ENCODE data around the gene TRPV4.

Gene TRPV4

DNA sequence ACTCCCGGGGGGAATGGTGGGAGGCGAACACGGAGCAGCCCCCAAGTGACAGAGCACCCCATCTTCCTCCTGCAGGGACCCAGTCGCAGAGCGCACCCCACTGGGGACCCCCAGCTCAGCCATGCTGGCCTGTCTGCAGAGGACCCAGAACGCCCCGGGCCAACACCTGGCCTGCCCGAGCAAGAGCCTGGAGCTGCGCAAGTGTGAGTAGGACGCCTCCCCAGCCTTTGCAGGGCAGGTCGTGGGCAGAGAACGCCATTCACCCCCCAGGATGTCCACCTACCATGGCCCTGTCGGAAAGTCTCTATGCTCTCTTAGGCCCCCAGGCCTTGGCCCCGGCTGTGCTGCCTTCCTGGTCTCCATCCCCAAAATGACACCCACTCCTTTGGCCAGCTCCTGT is 89.2 kb downstream of the TRPV4 start:
- no peak overlapping the region for H3K4me3 ChIP-seq
- H3K9ac ChIP-seq: no peak overlapping the region
- H3K36me3 ChIP-seq: no peaks in the 10 kb centered on the region
- H3K4me2 ChIP-seq: peak overlapping the region in 5 of 11 experiments; percentile 34 to 55 (median 42); a peak in 7 of 22 replicates
- peaks cover 9 to 19% (median 17%) of the 10 kb centered on the region in 10 experiments; a peak in 18 of 20 replicates for H3K4me1 ChIP-seq
- H3K9me3 ChIP-seq (replicated peaks in 1 of 11): no peaks in the 10 kb centered on the region
- H4K20me1 ChIP-seq: peaks cover 0 to 34% (median 0%) of the 10 kb centered on the region in 11 experiments; a peak in 5 of 22 replicates
- TF ChIP-seq Cebpa-rat (IDR thresholded peaks at IDR 0.05): no peak
- no peaks in the 10 kb centered on the region for H3K27me3 ChIP-seq
- H3K27ac ChIP-seq: 0 out of 22 replicates have a peak overlapping the region, but pooled peaks of 1 of the 11 experiments have one; percentile 7

DNA sequence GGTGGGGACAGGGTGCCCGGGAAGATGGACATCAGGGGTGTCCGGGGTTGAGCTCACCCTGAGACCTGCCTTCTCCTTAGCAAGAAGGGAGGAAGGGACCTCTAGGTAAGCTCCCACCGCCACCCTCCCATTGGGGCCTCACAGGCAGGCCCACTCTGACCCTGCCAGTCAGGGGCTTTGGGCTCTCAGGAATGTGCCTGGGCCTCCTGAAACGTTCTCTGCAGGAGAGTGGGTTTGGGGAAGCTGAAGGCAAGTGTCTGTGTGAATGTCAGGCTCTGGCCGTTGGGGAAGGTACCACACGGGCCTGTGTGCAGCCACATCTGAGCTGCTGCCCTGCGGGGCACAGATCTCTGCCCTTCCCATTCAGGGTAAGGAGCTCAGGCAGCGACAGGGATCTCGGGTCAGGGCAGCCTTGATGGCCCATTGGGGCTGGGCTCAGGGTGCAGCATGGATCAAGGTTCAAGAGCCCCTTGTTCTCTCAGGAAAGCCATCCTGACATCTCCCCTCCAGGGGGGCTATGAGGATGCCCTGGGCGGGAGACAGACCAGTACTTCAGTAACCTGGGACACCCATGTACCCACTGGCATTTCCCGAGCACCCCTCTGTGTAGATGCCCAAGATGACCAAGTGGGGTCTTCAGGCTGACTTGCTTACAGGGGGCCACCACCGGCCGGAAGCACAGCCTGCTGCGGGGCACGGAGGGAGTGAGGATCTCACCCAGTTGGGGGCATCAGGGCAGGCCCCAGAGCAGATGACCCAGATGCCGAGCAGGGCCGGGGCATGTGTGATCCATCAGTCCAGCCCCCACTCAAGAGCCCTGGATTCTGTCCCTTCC is 89.9 kb downstream of the TRPV4 start:
- H3K4me2 ChIP-seq: no peak overlapping the region
- H3K9ac ChIP-seq: peak overlapping the region in 1 of 11 experiments; percentile 23; a peak in 1 of 22 replicates
- H3K27me3 ChIP-seq: no peaks in the 10 kb centered on the region
- H3K4me1 ChIP-seq: peaks cover 9 to 19% (median 17%) of the 10 kb centered on the region in 10 experiments; a peak in 18 of 20 replicates
- TF ChIP-seq Cebpa-rat (IDR thresholded peaks at IDR 0.05): no peak
- peaks cover 0 to 41% (median 2%) of the 10 kb centered on the region in 11 experiments; a peak in 6 of 22 replicates for H4K20me1 ChIP-seq
- H3K36me3 ChIP-seq: no peaks in the 10 kb centered on the region
- no peak overlapping the region for H3K4me3 ChIP-seq
- H3K9me3 ChIP-seq (replicated peaks in 1 of 11): no peaks in the 10 kb centered on the region
- no peak overlapping the region for H3K27ac ChIP-seq

DNA sequence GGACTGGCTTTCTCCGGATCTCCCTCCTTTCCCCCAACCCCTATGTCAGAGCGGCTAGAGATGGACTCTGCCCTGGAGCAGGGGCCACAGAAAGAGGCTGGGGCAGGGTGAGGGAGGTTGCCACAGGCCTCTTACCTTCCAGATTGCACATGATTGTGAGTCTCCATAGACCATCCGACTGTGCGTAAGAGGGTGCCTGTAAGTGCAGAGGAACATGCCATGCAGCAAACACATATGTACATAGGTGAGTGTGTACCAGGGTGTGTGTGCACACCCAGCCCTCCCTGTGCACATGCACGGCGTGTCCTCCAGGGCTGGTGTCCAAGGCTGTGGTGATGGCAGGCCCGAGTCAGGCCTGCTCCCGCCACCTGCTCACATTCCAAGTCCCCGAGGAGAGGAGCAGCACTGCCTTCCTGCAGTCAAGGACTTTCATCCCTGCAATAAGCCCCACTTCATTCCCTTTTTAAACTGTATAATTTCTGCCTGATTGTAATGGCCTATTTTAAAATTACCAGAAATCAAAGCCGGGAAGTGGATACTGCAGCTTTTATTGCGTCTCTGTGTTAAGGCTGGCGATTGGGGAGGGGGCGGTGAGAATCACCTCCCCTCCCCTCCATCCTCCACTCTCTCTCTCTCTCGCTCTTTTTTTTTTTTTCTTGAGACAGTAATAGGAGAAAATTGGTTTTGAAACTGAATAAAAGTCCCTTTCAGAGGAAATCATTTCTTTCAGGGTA is 91.1 kb downstream of the TRPV4 start:
- peaks cover 9 to 19% (median 17%) of the 10 kb centered on the region in 10 experiments; a peak in 18 of 20 replicates for H3K4me1 ChIP-seq

DNA sequence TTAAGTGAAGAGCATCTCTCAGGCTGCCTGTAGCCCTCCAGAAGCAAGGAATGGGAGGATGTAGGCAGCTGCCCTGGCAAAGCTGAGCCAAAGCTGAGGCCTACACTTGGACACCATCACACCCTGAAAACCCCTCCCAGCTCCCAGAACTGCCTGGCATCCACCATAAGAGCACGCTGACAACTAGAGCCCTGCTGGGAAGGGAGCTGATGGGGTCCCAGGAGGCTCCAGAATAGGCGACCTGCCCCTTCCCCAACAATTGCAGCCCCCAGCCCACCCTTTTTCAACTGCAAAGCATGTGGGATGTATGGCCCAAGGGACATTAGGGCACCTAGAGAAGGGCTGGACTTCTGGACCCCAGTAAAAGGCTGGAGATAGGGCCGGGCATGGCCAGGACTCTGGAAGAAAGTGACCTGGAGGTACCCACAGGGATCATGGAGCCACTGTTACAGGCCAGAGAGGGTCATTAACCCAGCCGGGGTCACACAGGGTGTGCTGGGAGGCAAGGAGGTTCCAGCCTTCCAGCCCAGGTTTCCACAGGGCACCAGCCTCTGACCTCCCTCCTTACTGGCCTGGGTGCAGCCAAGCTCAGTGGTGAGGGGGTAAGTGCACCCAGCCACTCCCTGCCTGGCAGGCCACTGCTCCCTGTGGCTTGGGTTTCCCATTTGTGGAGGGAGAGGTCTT is 91.8 kb downstream of the TRPV4 start:
- Histone ChIP-seq H3K27me3 (no peaks in the 10 kb centered on the region), H4K20me1 (peaks cover 0 to 59% (median 14%) of the 10 kb centered on the region in 11 experiments; a peak in 10 of 22 replicates), H3K9me3 (replicated peaks in 1 of 11) (no peaks in the 10 kb centered on the region), H3K4me2 (no peak overlapping the region), H3K4me3 (no peak overlapping the region), H3K36me3 (no peaks in the 10 kb centered on the region), H3K9ac (no peak overlapping the region), H3K4me1 (peaks cover 9 to 19% (median 17%) of the 10 kb centered on the region in 10 experiments; a peak in 18 of 20 replicates), H3K27ac (no peak overlapping the region)
- no peak for TF ChIP-seq Cebpa-rat (IDR thresholded peaks at IDR 0.05)

More for the DNA sequence above, 91.1 kb downstream of the TRPV4 start:
- no peak for TF ChIP-seq Cebpa-rat (IDR thresholded peaks at IDR 0.05)
- Histone ChIP-seq H3K4me2 (no peak overlapping the region), H4K20me1 (peaks cover 0 to 53% (median 7%) of the 10 kb centered on the region in 11 experiments; a peak in 10 of 22 replicates), H3K9ac (no peak overlapping the region), H3K27me3 (no peaks in the 10 kb centered on the region), H3K27ac (no peak overlapping the region), H3K9me3 (replicated peaks in 1 of 11) (no peaks in the 10 kb centered on the region), H3K36me3 (no peaks in the 10 kb centered on the region), H3K4me3 (no peak overlapping the region)

DNA sequence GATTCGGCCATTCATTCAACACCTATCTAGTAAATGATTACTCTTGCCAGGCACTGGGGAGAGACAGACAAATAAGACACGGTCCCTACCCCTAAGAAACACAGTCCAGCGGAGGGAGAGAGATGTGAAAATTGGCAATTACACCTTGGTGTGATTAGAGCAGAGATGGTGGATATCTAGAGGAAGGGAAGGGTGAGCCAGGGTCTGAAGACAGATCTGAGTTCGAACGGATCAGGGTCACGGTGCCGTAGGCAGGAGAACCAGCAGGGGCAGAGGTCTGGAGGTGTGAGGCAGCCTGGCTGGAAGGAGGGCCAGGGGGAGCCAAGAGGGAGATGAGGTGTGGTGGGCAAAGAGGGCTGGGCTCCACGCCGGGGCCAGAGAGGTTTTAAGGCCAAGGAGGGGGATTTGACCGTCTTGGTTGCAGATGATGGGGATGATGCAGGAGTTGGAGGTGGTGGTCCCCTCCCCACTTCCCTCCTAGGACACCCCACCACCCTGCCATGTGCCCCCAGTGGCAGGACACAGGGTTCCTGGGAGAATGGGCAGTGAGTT is 92.4 kb downstream of the TRPV4 start:
- TF ChIP-seq Cebpa-rat (IDR thresholded peaks at IDR 0.05): no peak
- H3K9ac ChIP-seq: no peak overlapping the region
- H3K4me2 ChIP-seq: no peak overlapping the region
- H3K9me3 ChIP-seq (replicated peaks in 1 of 11): no peaks in the 10 kb centered on the region
- H4K20me1 ChIP-seq: peaks cover 0 to 65% (median 15%) of the 10 kb centered on the region in 11 experiments; a peak in 13 of 22 replicates
- no peak overlapping the region for H3K27ac ChIP-seq
- no peaks in the 10 kb centered on the region for H3K27me3 ChIP-seq
- H3K36me3 ChIP-seq: no peaks in the 10 kb centered on the region
- H3K4me1 ChIP-seq: peaks cover 9 to 18% (median 17%) of the 10 kb centered on the region in 10 experiments; a peak in 18 of 20 replicates
- H3K4me3 ChIP-seq: no peak overlapping the region

DNA sequence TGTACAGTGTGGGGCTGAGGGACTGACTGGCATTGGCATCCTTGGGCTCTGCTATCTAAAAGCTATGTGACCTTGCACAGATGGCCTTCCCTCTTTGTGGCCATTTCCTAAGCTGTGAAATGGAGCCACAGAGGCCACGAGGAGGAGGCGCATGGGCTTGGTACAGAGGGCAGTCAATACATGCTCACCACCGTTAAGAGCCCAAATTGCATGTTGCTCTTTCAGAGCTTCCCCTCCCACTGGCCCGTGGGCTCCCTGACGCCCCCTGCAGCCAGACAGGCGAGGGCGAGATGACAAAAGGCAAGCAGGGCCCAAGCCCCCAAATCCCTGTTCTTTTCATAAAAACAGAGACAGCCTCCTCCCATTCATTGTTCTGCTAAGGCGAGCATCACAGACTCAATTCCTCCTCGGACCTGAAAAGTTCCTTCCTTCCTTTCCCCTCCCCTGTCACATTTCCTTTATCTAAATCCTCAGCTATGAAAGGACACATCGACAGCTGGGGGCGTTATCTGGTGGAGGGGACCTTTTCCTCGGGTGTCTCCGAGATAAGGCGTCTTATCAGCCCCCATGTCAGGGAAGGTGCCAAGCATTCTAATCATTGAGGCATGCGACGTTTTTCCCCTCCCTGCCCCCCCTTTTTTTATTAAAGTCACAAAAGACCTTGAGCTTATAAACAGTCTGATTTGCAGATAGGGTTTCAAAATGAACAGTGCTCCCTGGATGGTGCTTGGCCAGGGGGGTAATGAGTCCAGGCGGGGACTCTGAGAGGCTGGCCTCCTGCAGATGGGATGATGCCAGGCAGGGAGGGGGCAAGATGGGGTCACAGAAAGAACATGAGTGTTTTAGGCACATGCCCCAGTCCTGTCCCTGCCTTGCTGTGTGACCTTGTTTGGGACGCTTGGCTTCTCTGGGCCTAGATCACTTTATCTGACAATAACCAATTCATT is 93.2 kb downstream of the TRPV4 start:
- Histone ChIP-seq H3K9ac (no peak overlapping the region), H4K20me1 (peaks cover 0 to 73% (median 18%) of the 10 kb centered on the region in 11 experiments; a peak in 13 of 22 replicates), H3K9me3 (replicated peaks in 1 of 11) (no peaks in the 10 kb centered on the region), H3K4me2 (no peak overlapping the region), H3K27ac (no peak overlapping the region), H3K27me3 (no peaks in the 10 kb centered on the region), H3K4me1 (peaks cover 3 to 16% (median 9%) of the 10 kb centered on the region in 10 experiments; a peak in 18 of 20 replicates), H3K4me3 (no peak overlapping the region), H3K36me3 (no peaks in the 10 kb centered on the region)
- no peak for TF ChIP-seq Cebpa-rat (IDR thresholded peaks at IDR 0.05)

DNA sequence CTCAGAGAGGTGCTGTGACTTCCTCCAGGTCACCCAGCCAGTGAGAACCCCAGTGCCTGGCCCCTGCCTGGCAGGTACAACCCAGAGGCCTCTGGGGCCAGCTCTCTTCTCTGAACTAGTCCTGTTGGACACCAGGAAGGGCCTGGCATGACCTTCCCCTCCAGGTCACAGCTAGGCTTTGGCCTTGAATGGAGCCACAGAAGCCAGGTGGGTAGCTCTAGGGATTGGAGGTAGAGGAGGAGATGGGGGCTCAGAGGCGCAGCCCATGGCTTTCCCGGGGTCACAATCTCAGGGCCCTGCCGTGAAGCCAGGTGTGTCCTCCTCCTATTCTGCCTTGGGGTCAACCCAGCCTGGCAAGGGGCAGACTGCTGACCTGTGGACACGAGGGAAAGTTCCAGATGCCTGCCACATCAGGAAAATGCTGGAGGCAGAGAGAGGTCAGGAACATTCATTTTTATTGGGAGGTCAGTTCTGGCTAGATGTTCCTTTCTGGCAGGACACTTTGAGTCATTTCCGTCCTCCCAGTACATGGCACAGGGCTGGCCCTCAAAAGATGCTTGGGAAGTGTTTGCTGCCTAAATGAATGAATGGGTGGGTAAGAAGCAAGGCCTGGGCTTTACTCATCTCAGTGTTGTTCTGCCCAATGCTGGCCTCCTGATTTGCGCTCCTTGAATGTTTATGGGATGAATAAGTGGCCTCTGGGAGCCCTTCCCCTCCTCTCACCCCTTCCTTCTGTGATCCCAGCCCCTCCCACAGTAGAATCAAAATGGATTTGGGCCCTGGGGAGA is 94.1 kb downstream of the TRPV4 start:
- no peak for TF ChIP-seq Cebpa-rat (IDR thresholded peaks at IDR 0.05)

More for the DNA sequence above, 94.1 kb downstream of the TRPV4 start:
- Histone ChIP-seq H3K27me3 (no peaks in the 10 kb centered on the region), H3K36me3 (no peaks in the 10 kb centered on the region), H3K27ac (no peak overlapping the region), H3K9ac (no peak overlapping the region), H3K4me2 (no peak overlapping the region), H3K4me1 (peaks cover 0 to 16% (median 5%) of the 10 kb centered on the region in 10 experiments; a peak in 10 of 20 replicates), H3K4me3 (no peak overlapping the region), H3K9me3 (replicated peaks in 1 of 11) (no peaks in the 10 kb centered on the region), H4K20me1 (peaks cover 0 to 73% (median 23%) of the 10 kb centered on the region in 11 experiments; a peak in 13 of 22 replicates)

Measured in BLaER1 treated with 17β-estradiol and CSF1 and Interleukin-3, amounts not matched to agents 10 nM and 100 nM (cell line).